GM12875 (cell line): ENCODE results near the gene RFC1.
"Not testable (repeated sequence)": the region's sequence is repeated elsewhere in the genome, so short reads cannot be mapped to it uniquely, and the experiment has no call there.

Experiments
- H3K4me3 ChIP-seq: one replicate; pipeline ENCODE4 v1.5.1; 2011; ENCODE audit warnings: low read depth, low read length, control low read depth
- TF ChIP-seq, protein P1 (sequence below): IDR thresholded peaks from 2 replicates; pipeline ENCODE4 v1.5.1; 2011; ENCODE audit warnings: low read depth, mild to moderate bottlenecking, control low read depth, inconsistent platforms, low read length, moderate library complexity, borderline replicate concordance; ENCODE audit not compliant: insufficient read depth

RFC1 gene

DNA sequence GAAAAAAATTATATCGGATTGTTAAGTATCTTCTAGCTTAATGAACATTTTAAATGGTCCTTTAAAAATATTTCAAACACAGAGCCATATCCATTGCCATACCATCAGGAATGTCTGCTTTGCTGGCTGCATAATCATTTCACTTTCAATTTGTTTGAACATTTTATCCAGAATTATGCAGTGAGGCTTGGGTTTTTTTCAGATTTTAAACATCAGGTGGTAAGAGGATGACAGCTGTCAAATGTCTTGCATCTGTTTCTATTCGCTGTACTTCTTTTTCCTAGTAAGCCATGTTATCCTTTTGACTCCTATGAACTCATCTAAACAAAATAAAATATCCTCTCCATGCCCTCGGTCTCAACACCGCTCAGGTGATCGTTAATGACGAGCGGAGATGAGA, 802 bp downstream of the RFC1 start:
- TF ChIP-seq, protein P1, sequence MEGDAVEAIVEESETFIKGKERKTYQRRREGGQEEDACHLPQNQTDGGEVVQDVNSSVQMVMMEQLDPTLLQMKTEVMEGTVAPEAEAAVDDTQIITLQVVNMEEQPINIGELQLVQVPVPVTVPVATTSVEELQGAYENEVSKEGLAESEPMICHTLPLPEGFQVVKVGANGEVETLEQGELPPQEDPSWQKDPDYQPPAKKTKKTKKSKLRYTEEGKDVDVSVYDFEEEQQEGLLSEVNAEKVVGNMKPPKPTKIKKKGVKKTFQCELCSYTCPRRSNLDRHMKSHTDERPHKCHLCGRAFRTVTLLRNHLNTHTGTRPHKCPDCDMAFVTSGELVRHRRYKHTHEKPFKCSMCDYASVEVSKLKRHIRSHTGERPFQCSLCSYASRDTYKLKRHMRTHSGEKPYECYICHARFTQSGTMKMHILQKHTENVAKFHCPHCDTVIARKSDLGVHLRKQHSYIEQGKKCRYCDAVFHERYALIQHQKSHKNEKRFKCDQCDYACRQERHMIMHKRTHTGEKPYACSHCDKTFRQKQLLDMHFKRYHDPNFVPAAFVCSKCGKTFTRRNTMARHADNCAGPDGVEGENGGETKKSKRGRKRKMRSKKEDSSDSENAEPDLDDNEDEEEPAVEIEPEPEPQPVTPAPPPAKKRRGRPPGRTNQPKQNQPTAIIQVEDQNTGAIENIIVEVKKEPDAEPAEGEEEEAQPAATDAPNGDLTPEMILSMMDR = no peak
- peak overlapping the region; percentile 90 for H3K4me3 ChIP-seq

DNA sequence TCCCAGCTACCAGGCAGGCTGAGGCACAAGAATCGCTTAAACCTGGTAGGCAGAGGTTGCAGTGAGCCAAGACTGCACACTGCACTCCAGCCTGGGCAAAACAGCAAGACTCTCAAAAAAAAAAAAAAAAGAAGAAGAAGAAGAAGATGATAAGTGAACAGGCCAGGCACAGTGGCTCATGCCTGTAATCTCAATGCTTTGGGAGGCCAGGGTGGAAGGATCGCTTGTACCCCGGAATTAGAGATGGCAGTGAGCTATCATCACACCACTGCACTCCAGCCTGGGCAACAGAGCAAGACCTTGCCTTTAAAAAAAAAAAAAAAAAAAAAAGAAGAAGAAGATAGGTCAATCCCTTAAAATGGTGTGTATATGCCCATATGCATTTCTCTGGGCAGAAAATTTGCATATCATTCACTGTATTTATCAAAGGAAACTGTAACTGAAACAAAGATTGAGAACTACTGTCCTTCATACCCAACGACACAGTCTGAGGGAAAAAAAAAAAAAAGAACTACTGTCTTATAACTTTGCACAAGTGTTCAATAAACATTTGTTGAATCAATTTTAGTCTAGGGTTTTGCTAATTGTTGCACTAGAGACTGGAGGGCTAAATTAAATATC, 2.3 kb downstream of the RFC1 start:
- no peak overlapping the region for H3K4me3 ChIP-seq
- TF ChIP-seq, protein P1 = no peak

DNA sequence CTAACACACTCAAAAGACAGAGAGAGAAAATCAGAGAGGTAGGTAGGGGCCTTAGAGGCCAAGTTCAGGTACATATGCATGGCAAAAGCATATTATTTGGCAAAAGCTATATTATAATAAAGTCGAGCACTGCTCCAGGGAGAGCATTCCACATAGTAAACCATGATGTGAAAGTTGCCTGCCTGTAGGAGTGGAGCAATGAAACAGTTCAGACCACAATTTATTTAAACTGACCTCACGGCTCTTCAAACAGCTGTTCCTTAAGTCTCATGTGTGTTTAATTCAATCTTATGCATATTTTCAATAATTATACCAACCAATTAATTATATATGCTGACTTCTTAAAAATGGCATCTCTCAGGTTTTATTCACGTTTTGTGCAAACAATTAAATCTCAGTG, 3.3 kb downstream of the RFC1 start:
- TF ChIP-seq, protein P1 = no peak

DNA sequence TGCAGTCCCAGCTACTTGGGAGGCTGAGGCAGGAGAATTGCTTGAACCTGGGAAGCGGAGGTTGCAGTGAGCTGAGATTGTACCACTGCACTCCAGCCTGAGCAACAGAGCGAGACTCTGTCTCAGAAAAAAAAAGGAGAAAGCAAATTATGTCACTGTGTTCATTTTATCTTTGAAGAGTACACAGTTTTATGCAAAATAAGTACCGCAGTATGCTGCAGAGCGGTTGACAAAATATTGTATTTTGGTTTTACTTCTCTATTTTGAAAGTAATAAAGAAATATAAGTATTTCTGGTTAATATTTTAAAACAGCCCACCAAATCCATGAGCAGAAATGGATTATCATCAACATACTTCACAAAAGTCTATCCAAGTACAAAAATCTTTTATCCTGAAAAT, 5.6 kb downstream of the RFC1 start:
- H3K4me3 ChIP-seq = not testable (repeated sequence)

More for the DNA sequence above, 3.3 kb downstream of the RFC1 start:
- H3K4me3 ChIP-seq = no peak overlapping the region

DNA sequence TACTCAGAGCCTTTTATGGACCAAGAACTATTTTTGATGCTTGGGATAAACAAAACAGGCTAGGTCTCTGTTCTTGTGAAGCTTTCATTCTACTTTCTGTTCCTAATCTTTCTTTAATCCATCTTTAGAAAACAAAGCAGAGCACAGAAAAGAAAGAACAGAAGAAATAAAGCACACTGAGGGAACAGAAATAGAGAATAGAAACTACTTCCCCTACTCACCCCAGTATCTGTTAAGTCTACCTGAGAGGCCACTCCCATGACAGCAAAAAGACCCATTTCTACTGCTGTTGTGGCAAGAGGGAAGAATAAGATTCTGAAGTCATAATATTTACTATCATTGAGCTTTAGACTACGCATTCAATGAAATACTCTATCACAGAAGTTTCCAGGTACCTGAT, 9.2 kb downstream of the RFC1 start:
- no peak overlapping the region for H3K4me3 ChIP-seq
- TF ChIP-seq, protein P1 = no peak

DNA sequence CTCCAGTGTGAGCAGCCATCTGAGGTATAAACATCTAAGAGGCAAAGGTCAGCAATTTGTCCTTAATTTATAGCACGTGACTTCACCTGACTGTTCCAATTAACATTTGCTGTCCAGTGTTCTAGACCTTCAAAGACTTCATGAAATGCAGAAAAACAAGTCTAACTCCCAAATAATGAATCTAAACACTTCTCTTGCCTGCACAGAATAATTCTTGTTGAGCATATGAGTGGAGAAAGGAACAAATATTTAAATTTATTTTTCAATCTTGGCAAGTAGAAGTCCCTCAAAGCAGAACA, 12.0 kb downstream of the RFC1 start:
- TF ChIP-seq, protein P1 = no peak
- no peak overlapping the region for H3K4me3 ChIP-seq

DNA sequence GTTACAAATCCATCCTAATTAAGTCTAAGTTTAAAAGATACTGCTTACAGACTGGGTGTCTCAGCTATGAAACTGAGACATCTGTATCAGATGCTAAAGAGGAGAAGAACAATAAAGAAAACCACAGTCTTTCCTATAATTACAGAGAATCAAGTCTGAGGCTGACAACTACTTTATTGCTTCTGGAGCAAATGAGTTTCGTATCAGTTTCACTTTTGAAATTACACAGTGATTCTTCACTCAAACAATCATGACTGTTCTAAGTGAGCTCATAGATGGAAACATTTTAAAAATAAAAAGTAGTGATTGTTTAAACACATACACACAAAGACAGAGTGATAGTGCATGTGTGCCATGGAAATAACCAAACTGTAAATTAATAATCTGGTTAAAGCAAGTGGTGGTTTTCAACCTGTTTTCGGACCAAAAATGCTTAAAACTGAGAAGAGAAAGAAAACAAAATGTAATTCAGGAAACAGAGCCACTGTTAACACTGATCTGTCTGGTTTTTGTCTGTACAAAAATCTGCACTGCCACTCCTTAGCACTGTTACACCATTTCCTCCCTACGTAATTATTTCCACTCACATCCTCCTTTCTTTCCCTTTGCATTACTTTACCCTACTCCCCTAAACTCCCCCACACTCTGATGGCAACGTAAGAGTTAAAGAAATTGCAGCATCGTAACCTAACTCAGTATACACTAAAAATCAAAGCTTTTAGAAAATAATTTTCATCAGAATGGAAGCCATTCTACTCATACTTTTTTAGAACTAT, 12.5 kb downstream of the RFC1 start:
- TF ChIP-seq, protein P1 = no peak
- no peak overlapping the region for H3K4me3 ChIP-seq

DNA sequence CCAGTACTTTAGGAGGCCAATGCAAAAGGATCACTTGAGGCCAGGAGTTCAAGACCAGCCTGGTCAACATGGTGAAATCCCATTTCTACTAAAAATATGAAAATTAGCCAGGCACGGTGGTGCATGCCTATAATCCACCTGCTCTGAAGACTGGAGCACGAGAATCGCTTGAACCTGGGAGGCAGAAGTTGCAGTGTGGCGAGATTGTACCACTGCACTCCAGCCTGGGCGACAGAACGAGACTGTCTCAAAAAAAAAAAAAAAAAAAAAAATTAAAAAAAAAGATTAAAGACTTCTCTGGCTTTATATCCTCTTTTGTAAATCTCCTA, 13.0 kb downstream of the RFC1 start:
- not testable (repeated sequence) for H3K4me3 ChIP-seq
